Measurements from ENCODE around the gene GABRB3.

Gene GABRB3

DNA sequence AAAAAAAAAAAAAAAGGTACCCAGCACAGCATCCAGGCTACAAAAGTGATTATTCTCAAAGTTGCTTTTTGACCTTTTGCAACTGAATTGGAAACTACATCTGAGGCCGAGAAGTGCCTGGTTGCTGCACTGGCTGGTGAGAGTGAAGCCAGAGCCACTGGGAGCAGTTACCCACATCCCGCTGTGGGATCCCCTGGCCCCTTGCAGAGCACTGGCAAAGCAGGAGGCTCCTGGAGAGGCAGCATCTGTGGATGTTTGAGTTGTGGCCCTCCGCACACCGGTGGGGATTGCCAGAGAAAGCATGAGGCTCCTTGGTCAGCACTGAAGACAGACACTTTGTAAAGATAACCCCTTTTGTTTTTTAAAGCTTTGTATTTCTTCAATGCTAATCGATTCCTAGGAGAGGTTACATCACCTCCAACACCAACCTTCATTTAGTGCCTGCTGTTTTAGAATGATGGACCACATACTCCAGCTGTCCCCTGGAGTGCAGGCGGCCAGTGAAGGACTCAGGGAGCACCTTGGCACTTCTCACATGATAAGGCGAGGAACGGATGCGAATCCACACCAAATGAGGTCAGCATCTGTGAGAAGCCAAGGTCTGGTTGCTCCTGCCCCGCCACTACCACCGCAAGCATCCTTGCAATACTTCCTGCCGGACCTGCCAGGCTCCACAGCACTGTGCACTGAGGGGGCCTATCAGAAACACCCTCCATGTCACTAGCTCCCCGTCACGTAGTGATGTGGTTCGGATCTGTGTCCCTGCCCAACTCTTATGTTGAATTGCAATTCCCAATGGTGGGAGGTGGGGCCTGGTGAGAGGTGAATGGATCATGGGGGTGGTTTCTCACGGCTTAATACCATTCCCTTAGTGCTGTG, 256.5 kb downstream of the GABRB3 start:
- Histone ChIP-seq H3K4me3 (ENCODE audit: low read depth, low read length) (no peak overlapping the region), H3K27me3 (ENCODE audit: insufficient read depth, low read depth, severe bottlenecking) (no peaks in the 10 kb centered on the region), H3K9me3 (ENCODE audit: severe bottlenecking) (no peaks in the 10 kb centered on the region), H3K36me3 (no peaks in the 10 kb centered on the region), H3K27ac (no peak overlapping the region)
- TF ChIP-seq, protein P1, sequence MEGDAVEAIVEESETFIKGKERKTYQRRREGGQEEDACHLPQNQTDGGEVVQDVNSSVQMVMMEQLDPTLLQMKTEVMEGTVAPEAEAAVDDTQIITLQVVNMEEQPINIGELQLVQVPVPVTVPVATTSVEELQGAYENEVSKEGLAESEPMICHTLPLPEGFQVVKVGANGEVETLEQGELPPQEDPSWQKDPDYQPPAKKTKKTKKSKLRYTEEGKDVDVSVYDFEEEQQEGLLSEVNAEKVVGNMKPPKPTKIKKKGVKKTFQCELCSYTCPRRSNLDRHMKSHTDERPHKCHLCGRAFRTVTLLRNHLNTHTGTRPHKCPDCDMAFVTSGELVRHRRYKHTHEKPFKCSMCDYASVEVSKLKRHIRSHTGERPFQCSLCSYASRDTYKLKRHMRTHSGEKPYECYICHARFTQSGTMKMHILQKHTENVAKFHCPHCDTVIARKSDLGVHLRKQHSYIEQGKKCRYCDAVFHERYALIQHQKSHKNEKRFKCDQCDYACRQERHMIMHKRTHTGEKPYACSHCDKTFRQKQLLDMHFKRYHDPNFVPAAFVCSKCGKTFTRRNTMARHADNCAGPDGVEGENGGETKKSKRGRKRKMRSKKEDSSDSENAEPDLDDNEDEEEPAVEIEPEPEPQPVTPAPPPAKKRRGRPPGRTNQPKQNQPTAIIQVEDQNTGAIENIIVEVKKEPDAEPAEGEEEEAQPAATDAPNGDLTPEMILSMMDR (IDR thresholded peaks at IDR 0.05; ENCODE audit: low read depth, low read length) = no peak
- DNase-seq = no peak

DNA sequence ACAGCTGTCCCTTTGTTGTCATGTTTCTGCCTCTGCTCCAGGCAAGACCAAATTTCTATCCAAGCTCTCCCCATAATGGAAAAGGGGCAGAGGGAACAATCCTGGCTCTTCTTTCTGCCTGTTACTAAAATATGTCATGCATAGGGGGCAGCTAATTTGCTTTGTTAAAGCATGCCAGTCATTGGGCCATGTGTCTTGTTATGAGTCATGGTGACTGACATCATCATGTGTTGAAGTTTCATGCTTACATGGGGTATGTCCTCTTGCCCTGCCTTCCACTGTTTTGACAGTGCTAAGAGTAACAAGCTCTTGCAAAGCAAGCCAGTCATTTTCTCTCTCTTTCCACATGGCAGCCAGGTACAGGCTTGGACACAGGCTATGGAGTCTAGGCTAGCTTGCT, 268.9 kb downstream of the GABRB3 start:
- Histone ChIP-seq H3K4me3 (ENCODE audit: low read depth, low read length) (no peak overlapping the region), H3K27ac (no peak overlapping the region), H3K36me3 (no peaks in the 10 kb centered on the region), H3K27me3 (ENCODE audit: insufficient read depth, low read depth, severe bottlenecking) (no peaks in the 10 kb centered on the region), H3K9me3 (ENCODE audit: severe bottlenecking) (no peaks in the 10 kb centered on the region)
- TF ChIP-seq, protein P1 (IDR thresholded peaks at IDR 0.05; ENCODE audit: low read depth, low read length) = no peak
- no peak for DNase-seq

All from WERI-Rb-1 (cell line).